HG03432 (cell line): ENCODE data around the gene TNIK.
"Not testable (repeated sequence)": the region's sequence is repeated elsewhere in the genome, so short reads cannot be mapped to it uniquely, and the experiment has no call there.

ENCODE experiments used
- ATAC-seq: cut with Tn5 transposase; IDR thresholded peaks from one replicate; pipeline ENCODE4 v1.9.1; 2021; ENCODE audit warnings: mild to moderate bottlenecking, moderate library complexity; ENCODE audit not compliant: unreplicated experiment

The TNIK gene

GRCh38 chr3:171150945-171151344, 309.3 kb downstream of the TNIK start:
- ATAC-seq, result no peak

- ATAC-seq, result no peak
These were observed 310.6 kb downstream of the TNIK start for GRCh38 chr3:171149526-171150116.

- no peak for ATAC-seq
These were observed 314.4 kb downstream of the TNIK start for GRCh38 chr3:171145798-171146197.

- ATAC-seq, result no peak
These were observed 317.2 kb downstream of the TNIK start for GRCh38 chr3:171142985-171143384.

- no peak for ATAC-seq
These were observed 320.0 kb downstream of the TNIK start for GRCh38 chr3:171140246-171140645.

GRCh38 chr3:171138027-171138426, 322.2 kb downstream of the TNIK start:
- no peak for ATAC-seq

- ATAC-seq, result no peak
These were observed 324.7 kb downstream of the TNIK start for GRCh38 chr3:171135549-171135948.

GRCh38 chr3:171133796-171134569, 326.2 kb downstream of the TNIK start:
- no peak for ATAC-seq

- no peak for ATAC-seq
These were observed 326.9 kb downstream of the TNIK start for GRCh38 chr3:171133337-171133736.

- no peak for ATAC-seq
These were observed 327.3 kb downstream of the TNIK start for GRCh38 chr3:171132873-171133272.

GRCh38 chr3:171129827-171130226, 330.4 kb downstream of the TNIK start:
- ATAC-seq, result no peak

- no peak for ATAC-seq
These were observed 332.6 kb downstream of the TNIK start for GRCh38 chr3:171127611-171128010.

GRCh38 chr3:171126478-171127209, 333.6 kb downstream of the TNIK start:
- no peak for ATAC-seq

GRCh38 chr3:171125010-171125409, 335.2 kb downstream of the TNIK start:
- no peak for ATAC-seq

- no peak for ATAC-seq
These were observed 336.3 kb downstream of the TNIK start for GRCh38 chr3:171123915-171124314.

- ATAC-seq, result no peak
These were observed 337.3 kb downstream of the TNIK start for GRCh38 chr3:171122861-171123260.

GRCh38 chr3:171122240-171122639, 338.0 kb downstream of the TNIK start:
- no peak for ATAC-seq

- no peak for ATAC-seq
These were observed 338.4 kb downstream of the TNIK start for GRCh38 chr3:171121801-171122200.

- ATAC-seq, result not testable (repeated sequence)
These were observed 340.8 kb downstream of the TNIK start for GRCh38 chr3:171119402-171119801.

- not testable (repeated sequence) for ATAC-seq
These were observed 341.2 kb downstream of the TNIK start for GRCh38 chr3:171118993-171119392.

GRCh38 chr3:171116824-171117395, 343.3 kb downstream of the TNIK start:
- ATAC-seq, result no peak

GRCh38 chr3:171116365-171116764, 343.8 kb downstream of the TNIK start:
- no peak for ATAC-seq
